ENCODE measurements around the gene C16orf95.
A peak's percentile ranks its signal among the peaks of the same experiment; 100 is the strongest.
"Not testable (repeated sequence)": the region's sequence is repeated elsewhere in the genome, so short reads cannot be mapped to it uniquely, and the experiment has no call there.

Gene C16orf95

GRCh38 chr16:87316923-87317749, at the start of gene C16orf95:
TSS of gene C16orf95 (minus strand) at chr16:87317392. CDS start at chr16:87317242, 150 bp downstream.
- peak; percentile 98 for DNase-seq (ENCODE audit: low spot score)

DNA sequence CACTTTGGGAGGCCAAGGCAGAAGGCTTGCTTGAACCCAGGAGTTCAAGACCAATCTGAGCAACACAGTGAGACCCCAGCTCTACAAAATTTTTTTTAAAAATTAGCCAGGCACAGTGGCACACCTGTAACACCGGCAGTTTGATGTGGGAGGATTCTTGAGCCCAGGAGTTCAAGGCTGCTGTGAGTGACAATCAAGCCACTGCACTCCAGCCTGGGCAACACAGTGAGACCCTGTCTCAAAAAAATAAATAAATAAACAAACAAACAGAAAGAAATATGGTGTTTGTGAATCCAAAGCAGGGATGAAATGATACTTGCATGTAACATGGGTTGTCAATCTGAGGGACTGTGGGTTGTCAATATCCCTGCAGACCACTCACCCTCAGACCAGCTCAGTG, 49.7 kb upstream of the C16orf95 start:
- no peak for DNase-seq (ENCODE audit: low spot score)

GRCh38 chr16:87366288-87366687, 49.1 kb upstream of the C16orf95 start:
- no peak for DNase-seq (ENCODE audit: low spot score)

DNA sequence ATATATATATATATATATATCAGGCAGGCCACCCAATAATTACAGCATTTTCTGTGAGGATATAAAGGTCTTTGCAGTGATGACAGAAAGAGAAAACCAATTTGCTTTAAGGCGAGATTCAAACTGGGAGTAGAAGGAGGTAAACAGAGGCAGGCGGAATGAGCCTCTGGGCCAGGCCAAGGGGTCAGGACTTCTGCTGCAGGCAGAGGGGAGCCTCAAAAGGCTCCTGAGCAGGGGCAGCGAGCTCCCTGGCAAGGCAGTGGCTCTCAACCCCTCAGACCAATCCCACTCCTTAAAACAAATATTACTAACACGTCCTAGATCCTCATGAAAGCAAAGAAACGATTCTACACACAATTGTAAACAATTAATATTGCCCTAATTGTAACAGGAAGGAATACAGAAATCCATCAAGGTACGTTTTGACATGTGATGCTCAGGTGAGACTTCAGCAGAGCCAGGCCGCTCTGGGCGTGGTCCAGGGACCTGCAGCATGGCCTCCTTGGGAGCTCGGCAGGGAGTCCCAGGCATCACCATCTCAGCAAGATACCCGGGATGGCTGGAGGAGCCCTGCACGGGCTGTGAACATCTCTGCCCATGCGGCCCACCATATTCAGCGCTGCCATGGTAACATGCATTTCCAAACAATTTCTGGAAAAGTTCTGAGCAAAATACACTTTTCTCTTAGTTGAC, 48.0 kb upstream of the C16orf95 start:
- no peak for DNase-seq (ENCODE audit: low spot score)

DNA sequence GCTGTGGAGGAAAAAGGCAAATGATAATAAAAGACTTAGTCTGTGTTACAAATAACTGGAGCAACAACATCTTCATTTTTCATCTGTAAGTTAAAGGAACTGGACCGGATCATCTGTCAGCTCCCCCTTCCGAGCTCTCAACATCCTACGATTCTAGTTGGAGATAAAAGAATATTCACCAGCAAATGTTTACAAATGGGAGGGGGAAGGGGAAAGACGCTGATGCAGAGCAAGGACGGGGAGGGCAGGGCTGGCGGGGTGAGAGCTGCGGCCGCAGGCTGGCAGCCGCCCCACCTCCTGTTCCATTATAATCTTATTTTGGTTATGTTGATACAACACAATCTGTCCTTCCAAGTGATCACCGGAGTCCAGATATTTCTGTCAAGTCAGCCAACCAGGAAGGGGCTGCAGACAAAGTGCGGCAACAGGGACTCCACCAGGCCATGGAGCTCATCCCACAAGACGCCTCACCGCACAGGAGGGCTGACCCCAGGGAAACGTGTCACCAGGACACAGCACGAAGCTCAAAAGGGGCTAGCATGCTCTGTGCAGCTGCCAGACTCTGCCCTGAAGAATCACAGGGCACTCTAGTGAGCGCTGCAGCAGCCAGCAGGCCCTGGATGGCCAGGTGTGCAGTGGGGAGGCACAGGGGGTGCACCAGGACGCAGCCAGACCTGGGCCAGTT, 46.7 kb upstream of the C16orf95 start:
- no peak for DNase-seq (ENCODE audit: low spot score)

GRCh38 chr16:87362828-87363559, 45.8 kb upstream of the C16orf95 start:
- DNase-seq (ENCODE audit: low spot score) = not testable (repeated sequence)

GRCh38 chr16:87361916-87362619, 44.9 kb upstream of the C16orf95 start:
- no peak for DNase-seq (ENCODE audit: low spot score)

DNA sequence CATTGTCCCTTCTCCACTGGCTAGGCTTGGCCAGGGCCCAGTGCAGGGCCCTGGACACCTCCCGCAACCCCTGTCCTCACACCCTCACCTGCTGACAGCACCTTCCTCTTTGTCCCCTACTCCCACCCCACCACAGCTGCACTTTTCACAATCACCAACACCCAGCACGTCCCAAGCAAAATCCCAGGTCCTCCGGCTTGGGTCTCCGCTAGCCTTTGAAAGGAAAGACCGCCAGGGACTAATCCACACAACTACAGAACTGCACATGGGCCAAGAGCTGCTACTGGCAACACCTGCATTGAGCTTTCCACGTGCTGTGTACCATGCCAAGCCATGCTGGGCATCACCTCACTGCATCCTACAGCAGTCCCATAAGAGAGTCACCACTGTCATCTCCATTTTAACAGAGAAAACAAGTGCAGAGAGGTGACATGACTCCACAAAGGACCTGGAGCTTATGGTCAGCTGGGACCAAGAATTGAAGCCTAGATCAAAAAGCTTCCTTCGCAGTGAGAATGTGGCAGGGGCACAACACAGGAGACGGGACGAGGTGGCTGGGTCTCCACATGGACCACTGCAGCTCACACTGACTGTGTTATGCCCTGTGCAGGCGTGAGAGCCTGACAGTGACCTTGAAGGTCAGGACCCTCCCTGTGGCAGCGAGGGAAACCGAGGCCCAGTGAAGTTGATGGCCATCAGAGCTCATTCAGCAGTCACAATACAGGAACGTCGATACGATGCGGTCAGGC, 43.8 kb upstream of the C16orf95 start:
- no peak for DNase-seq (ENCODE audit: low spot score)

DNA sequence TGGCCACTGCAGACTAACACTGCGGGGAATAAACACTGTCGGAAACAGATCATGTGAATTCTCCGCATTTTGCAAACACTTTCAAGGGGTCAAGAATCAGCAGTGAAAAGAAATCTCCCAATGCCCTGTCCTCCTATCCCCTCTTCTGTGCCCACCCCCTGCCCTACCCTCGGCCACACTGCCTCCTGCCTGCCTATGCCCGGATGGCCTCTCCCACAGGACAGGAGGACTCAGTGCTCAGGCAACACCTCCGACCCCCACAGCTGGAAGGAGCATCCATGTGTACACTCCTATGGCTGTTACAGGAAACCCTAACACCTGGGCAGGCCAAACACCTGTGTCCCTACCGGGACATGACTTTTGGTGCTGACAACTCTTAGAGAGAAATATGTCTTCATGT, 41.9 kb upstream of the C16orf95 start:
- DNase-seq (ENCODE audit: low spot score) = no peak

DNA sequence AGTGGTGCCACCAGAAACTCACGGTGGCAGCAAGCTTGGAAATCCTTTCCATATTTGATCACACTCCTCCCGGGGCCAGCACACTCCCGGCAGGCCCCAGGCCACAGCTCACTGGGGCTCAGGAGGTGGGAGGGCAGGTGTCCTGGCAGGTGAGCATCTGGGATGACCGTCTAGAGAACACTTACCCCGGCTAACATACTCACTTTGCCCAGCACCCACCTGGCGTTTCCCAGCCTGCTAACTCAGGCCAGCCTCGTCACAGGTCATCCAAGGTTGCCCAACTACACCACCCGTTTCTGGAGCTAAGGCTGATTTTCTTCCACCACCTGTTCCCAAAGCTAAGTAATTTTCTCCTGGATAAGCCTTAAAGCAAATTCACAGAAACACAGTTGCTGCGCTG, 41.5 kb upstream of the C16orf95 start:
- DNase-seq (ENCODE audit: low spot score) = no peak

DNA sequence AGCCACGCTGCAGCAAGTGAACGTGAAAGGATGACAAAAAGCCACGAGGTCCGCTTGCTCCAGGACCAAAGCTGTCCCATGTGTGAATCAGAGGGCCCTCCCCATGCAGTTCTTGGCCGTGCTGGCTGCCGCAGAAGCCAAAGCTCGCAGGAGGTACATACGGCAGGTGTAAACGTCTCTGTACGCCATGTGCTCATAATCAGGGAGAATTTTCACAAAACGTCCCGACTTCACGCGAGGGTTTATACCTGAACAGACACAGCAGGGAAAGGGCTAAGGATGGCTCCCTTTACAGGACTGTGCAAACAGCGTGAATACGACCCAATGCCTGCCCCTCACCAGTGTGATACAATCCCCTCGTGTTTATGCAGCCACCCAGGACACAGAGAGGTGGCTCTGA, 41.1 kb upstream of the C16orf95 start:
- DNase-seq (ENCODE audit: low spot score) = no peak

DNA sequence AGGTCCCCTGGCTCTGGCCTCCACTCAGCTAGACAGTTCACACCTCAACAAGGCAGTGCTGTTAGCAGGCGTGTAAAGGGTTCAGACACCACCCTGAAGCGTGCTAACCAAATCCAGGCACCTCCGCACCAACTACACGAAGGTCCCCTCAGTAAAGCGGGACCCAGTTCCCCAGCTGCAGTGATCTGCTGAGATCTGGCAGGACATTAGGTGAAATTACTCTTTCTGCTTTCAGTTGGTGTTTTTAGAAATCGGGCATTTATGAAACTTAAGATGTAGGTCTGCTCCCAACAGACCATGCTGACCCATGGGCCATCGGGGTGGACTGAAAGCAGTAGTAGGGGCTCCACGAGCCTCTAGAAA, 39.3 kb upstream of the C16orf95 start:
- DNase-seq (ENCODE audit: low spot score) = no peak

DNA sequence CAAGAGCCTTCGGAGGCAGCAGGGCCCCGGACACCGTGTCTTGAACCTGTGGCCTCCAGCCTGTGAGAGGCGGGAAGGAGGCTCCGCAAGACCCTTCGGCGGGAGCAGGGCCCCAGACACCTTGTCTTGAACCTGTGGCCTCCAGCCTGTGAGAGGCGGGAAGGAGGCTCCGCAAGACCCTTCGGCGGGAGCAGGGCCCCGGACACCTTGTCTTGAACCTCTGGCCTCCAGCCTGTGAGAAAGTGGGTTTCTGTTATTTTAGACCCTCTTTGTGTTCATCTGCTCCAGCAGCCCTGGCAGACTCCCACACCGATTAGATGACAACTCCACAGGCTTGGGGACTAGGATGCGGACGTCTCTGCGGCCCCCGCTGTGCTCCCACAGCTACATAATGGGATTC, 36.4 kb upstream of the C16orf95 start:
- DNase-seq (ENCODE audit: low spot score) = no peak

GRCh38 chr16:87352818-87353217, 35.6 kb upstream of the C16orf95 start:
- no peak for DNase-seq (ENCODE audit: low spot score)

GRCh38 chr16:87351320-87351698, 34.1 kb upstream of the C16orf95 start:
- DNase-seq (ENCODE audit: low spot score) = no peak

DNA sequence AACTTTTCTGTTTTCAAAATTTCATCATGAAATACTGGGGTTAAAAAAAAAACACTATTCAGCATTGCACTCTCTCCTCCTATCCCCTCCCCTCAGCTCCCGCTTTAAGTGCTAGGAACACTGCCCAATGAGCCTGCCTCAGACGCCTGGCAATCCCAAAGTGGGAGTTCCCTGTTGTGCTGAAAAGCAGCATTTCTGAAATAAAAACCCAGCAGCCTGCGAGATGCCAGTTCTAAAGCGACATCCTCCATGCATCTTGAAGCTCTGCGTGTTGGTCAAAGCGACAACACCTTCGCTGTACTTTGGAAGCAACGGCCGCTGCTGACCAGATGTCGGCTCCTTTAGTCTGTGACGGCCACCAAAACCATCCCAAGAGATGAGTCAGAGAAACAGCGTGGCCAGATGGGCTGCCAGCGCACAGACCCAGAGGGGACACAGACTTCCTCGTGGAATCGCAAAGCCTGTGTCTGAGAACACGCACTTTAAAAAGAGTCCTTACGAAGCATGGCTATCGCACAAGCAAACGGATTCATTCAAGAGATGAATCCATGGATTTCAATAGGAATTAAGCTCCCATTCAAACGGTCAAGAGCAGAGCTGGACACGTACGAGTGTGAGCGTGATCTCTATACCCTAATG, 33.6 kb upstream of the C16orf95 start:
- DNase-seq (ENCODE audit: low spot score) = no peak

- no peak for DNase-seq (ENCODE audit: low spot score)
These were observed 32.8 kb upstream of the C16orf95 start for GRCh38 chr16:87350031-87350430.

DNA sequence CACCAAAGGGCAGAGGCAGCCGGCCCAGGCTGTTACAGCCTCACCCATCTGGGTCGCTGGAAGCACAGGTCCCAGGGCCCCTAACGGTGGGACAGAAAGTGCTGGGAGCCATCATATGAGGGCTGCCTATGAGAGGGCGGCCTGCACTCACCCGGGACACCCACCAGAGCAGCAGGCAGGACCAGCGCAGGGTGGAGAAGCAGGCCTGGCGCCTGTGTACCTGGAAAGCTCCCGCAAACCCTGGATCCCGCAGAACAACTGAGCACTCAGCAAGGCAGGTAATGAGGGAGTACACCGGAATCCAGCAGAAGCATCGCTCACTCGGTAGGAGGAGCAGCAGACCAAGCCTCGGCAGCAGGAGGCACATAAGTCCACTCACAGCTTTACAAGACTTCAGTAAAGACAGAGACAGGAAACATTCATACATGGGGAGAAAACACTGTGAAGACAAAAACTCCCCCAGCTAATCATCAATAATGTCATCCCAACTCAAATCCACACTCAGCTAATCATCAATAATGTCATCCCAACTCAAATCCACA, 31.5 kb upstream of the C16orf95 start:
- DNase-seq (ENCODE audit: low spot score) = no peak

GRCh38 chr16:87347932-87348615, 30.9 kb upstream of the C16orf95 start:
- DNase-seq (ENCODE audit: low spot score) = no peak

All from ecto neural progenitor cell (in vitro differentiated cells).